GM21360 (cell line): ENCODE results near the gene ZNF280B.
"Not testable (repeated sequence)": the region's sequence is repeated elsewhere in the genome, so short reads cannot be mapped to it uniquely, and the experiment has no call there.

Experiments
- ATAC-seq: cut with Tn5 transposase; IDR thresholded peaks from one replicate; pipeline ENCODE4 v1.9.1; 2021; ENCODE audit warnings: mild to moderate bottlenecking, moderate library complexity; ENCODE audit not compliant: unreplicated experiment

Gene ZNF280B

DNA sequence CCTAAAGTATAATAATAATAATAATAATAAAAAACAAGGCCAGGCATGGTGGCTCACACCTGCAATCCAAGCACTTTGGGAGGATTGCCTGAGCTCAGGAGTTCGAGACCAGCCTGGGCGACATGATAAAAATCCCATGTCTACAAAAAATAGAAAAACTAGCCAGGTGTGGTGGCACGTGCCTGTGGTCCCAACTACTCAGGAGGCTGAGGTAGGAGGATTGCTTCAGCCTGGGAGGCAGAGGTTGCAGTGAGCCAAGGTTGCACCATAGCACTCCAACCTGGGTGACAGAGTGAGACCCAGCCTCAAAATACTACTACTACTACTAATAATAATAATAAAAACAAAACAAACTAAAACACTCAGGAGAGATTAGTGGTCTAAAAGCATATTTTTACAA, 27.1 kb upstream of the ZNF280B start:
- no peak for ATAC-seq

- no peak for ATAC-seq
These were observed 26.3 kb upstream of the ZNF280B start for GRCh38 chr22:22534604-22535415.

GRCh38 chr22:22533863-22534262, 25.3 kb upstream of the ZNF280B start:
- ATAC-seq = no peak

- ATAC-seq = no peak
These were observed 24.9 kb upstream of the ZNF280B start for GRCh38 chr22:22533417-22533816.

DNA sequence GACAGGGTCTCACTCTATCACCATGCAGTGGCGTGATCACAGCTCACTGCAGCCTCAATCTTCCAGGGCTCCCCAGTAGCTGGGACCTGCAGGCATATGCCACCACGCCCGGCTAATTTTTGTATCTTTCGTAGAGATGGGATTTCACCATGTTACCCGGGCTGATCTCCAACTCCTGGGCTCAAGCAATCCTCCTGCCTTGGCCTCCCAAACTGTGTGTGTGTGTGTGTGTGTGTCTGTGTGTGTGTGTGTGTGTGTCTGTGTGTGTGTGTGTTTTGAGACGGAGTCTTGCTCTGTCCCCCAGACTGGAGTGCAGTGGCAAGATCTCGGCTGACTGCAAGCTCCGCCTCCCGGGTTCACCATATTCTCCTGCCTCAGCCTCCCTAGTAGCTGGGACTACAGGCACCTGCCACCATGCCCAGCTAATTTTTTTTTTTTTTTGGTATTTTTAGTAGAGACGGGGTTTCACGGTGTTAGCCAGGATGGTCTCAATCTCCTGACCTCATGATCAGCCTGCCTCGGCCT, 24.1 kb upstream of the ZNF280B start:
- ATAC-seq = not testable (repeated sequence)

DNA sequence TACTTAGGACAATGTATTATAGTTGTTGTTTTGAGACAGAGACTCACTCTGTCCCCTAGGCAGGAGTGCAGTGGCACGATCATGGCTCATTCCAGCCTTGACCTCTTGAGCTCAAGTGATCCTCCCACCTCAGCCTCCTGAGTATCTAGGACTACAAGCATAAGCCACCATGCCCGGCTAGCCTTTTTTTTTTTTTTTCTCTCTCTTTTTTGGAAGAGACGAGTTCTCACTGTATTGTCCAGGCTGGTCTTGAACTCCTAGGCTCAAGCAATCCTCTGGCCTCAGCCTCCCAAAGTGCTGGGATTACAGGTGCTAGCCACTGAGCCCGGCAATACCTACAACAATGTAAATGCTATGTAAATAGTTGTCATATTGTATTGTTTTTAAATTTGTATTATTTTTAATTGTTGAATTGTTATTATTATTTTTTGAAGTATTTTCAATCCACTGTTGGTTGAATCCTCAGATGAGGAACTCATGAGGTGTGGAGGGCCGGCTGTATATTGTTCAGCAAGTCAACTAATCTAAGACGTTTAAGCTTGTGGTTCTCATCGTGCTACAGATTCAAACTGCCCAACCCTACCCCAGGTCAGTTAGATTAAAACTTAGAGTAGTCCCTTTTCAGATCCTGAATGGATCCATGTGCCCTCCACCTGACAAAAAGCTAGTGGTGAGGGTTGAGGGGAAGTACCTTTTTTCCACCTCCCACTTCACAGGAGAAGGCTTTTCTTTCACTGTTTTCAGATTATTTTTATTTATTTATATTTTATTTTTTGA, 23.4 kb upstream of the ZNF280B start:
- no peak for ATAC-seq

DNA sequence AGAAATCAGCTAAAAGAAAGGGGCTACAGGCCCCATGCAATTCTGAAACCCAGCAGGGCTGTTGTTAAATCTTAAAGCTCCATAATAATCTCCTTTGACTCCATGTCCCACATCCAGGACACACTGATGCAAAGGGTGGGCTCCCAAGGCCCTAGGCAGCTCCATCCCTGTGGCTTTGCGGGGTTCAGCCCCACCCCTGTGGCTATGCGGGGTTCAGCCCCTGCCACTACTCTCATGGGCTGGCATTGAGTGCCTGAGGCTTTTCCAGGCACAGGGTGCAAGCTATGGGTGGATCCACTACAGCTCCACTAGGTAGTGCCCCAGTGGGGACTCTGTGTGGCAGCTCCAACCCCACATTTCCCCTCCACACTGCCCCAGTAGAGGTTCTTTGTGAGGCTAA, 20.2 kb upstream of the ZNF280B start:
- no peak for ATAC-seq

DNA sequence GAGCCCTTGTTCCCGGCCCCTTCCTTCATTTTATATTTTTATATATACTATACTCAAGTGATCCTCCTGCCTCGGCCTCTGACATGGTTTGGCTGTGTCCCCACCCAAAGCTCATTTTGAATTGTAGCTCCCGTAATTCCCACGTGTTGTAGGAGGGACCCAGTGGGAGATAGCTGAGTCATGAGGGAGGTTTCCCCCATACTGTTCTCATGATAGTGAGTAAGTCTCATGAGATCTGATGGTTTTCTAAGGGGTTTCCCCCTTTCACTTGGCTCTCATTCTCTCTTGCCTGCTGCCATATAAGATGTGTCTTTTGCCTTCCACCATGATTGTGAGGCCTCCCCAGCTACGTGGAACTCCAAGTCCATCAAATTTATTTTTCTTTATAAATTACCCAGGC, 18.8 kb upstream of the ZNF280B start:
- ATAC-seq = no peak

- ATAC-seq = no peak
These were observed 17.8 kb upstream of the ZNF280B start for GRCh38 chr22:22526125-22526912.

GRCh38 chr22:22523494-22523893, 15.0 kb upstream of the ZNF280B start:
- no peak for ATAC-seq

- no peak for ATAC-seq
These were observed 13.1 kb upstream of the ZNF280B start for GRCh38 chr22:22521631-22522030.

DNA sequence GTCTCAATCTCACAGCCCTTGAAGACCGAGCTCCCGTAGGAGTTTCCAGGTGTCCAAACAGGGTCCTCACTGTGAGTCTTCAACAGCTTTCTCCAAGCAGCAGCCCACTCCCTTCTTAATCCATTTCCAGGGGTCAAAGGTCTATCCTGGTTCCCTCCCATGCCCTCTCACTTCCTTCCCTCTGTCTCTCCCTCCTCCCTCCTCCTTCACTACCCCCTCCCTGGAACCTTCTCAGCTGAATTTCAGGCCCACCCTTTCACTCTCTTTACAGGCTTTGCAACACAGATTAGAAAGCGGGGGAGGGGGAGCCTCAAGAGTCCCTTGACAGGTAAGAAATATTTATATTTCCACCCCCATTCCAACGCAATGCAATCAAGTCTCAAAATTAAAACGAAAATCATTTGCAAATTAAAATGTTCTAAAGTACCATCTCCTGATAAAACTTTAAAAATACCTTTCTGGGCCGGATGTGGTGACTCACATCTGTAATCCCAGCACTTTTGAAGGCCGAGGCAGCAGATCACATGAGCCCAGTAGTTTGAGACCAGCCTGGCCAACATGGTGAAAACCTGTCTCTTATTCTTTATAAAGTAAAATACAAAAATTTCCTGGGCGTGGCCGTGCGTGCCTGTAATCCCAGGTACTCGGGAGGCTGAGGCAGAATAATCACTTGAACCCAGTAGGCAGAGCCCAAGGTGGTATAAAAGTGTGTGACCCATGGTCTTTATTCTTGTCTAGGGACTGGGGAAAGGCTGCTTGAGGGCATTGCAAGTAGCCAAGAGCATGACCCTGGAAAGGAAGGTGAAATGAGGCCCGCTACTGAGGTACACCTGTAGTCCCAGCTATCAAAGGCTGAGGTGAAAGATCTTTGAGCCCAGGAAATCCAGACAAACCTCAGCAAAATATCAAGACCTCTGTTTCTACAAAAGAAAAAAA, 12.4 kb upstream of the ZNF280B start:
- ATAC-seq = no peak

DNA sequence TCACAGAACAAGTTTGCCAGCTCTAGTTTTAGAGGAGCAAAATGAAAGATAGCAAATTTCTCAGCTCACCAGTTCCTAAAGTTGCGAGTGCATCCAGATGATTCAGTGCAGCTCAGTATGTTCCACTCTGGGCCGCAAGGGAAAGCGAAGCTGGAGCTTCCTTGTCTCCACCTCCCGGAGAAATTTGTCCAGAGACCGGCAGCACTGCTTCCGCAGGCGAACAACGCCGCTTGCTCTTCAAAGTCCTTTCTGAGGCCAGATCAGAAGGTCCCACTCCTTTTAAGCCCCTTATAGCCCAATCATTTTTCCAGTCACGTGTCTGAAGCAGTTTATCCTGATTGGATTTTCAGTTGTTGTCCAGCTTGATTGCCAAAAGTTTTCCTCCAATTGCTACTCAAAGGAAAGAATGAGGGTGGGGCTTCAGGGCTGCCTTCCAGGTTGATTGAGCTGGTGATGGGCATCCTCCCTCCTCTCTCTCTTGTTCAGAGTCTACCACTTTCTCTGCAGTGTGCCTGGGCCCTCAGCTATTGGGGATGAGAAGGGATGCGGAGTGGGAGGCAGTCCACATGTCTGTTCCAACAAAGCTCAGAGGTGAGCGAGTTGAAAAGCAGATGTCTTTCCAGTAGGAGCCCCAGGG, 11.6 kb upstream of the ZNF280B start, which contains the start of gene ZNF280A:
Gene ZNF280A (minus strand): TSS at position 251 of the 637 bp plus-strand sequence. CDS start 4,640 bp downstream, outside the sequence.
- no peak for ATAC-seq

GRCh38 chr22:22519591-22519990, 11.0 kb upstream of the ZNF280B start:
- ATAC-seq = no peak

- no peak for ATAC-seq
These were observed 8.4 kb upstream of the ZNF280B start for GRCh38 chr22:22516992-22517391.

- ATAC-seq = no peak
These were observed 7.3 kb upstream of the ZNF280B start for GRCh38 chr22:22515890-22516289.

- not testable (repeated sequence) for ATAC-seq
These were observed 5.9 kb upstream of the ZNF280B start for GRCh38 chr22:22514431-22514830.

- no peak for ATAC-seq
These were observed 5.1 kb upstream of the ZNF280B start for GRCh38 chr22:22513619-22514018.

DNA sequence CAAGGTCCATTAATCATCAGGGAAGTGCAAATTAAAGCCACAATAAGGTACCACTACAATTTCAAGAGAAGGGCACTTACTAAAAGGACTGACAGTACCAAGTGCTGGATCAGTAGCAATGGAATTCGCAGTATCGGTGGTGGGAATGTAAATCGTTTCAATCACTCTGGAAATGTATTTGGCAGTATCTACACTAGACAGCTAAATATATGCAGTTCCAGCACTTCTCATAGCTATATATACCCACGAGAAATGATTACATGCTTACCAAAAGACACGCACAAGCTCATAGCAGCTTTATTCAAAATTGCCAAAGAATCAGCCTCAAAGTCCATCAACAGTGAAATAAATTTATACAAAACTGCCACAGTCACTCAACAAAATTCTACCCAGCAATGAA, 4.4 kb upstream of the ZNF280B start:
- ATAC-seq = no peak
